ENCODE measurements around the gene ZNF83.

Gene ZNF83

GRCh38 chr19:52665027-52665426, 26.9 kb upstream of the ZNF83 start:
- Histone ChIP-seq H3K36me3 (ENCODE audit: control insufficient read depth, low read depth, low read length) (no peaks in the 10 kb centered on the region), H3K27ac (ENCODE audit: low read length) (no peak overlapping the region), H3K9ac (ENCODE audit: low read length) (no peak overlapping the region), H3K9me3 (ENCODE audit: control insufficient read depth, low read depth, low read length) (no peaks in the 10 kb centered on the region), H3K27me3 (ENCODE audit: control insufficient read depth, insufficient read depth, low read length) (no peaks in the 10 kb centered on the region), H3K4me3 (ENCODE audit: low read length) (no peak overlapping the region), H3K4me1 (ENCODE audit: control insufficient read depth, low read depth, low read length) (peaks cover 13% of the 10 kb centered on the region)

DNA sequence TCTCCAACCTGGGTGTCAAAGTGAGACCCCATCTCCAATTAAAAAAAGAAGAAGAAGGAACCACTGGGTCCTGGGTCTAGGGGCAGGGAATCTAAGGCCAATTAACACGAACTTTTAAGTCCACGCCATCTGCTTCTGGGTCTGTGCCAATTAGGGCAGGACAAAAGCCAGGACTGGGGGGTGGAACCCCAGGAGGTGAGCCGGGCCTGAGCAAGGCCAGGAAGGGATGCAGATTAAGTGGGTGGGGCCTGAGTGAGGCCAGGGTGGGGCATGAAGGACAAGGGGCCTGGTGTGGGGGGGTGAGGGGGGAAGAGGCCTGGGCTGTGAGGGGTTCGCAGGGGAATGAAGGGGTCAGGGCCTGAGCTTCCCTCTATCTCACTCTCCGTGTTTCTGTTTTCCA, 26.3 kb upstream of the ZNF83 start:
- no peaks in the 10 kb centered on the region for H3K27me3 ChIP-seq (ENCODE audit: control insufficient read depth, insufficient read depth, low read length)
- no peak overlapping the region for H3K9ac ChIP-seq (ENCODE audit: low read length)
- no peak overlapping the region for H3K4me3 ChIP-seq (ENCODE audit: low read length)
- no peaks in the 10 kb centered on the region for H3K9me3 ChIP-seq (ENCODE audit: control insufficient read depth, low read depth, low read length)
- H3K27ac ChIP-seq (ENCODE audit: low read length), result no peak overlapping the region
- H3K4me1 ChIP-seq (ENCODE audit: control insufficient read depth, low read depth, low read length), result peaks cover 12% of the 10 kb centered on the region
- no peaks in the 10 kb centered on the region for H3K36me3 ChIP-seq (ENCODE audit: control insufficient read depth, low read depth, low read length)

- Histone ChIP-seq H3K27ac (ENCODE audit: low read length) (no peak overlapping the region), H3K9ac (ENCODE audit: low read length) (no peak overlapping the region), H3K27me3 (ENCODE audit: control insufficient read depth, insufficient read depth, low read length) (no peaks in the 10 kb centered on the region), H3K9me3 (ENCODE audit: control insufficient read depth, low read depth, low read length) (no peaks in the 10 kb centered on the region), H3K4me3 (ENCODE audit: low read length) (no peak overlapping the region), H3K36me3 (ENCODE audit: control insufficient read depth, low read depth, low read length) (no peaks in the 10 kb centered on the region), H3K4me1 (ENCODE audit: control insufficient read depth, low read depth, low read length) (peaks cover 4% of the 10 kb centered on the region)
These were observed 24.5 kb upstream of the ZNF83 start for GRCh38 chr19:52662631-52663030.

DNA sequence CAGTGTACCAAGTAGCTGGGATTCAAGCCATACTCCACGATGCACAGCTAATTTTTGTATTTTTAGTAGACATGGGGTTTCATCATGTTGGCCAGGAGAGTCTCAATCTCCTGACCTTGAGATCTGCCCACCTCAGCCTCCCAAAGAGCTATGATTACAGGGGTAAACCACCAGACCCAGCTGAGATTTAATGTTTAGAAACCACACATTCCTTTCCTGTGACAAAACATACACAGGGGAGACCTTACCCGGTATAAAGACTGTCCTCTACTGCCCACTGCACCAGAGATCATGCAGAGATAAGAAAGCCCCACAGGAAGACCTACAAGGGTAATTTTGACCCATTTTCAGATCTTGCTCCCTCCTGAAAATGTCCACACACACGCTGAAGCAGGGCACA, 22.8 kb upstream of the ZNF83 start:
- Histone ChIP-seq H3K27me3 (ENCODE audit: control insufficient read depth, insufficient read depth, low read length) (no peaks in the 10 kb centered on the region), H3K36me3 (ENCODE audit: control insufficient read depth, low read depth, low read length) (no peaks in the 10 kb centered on the region), H3K9me3 (ENCODE audit: control insufficient read depth, low read depth, low read length) (no peaks in the 10 kb centered on the region), H3K9ac (ENCODE audit: low read length) (no peak overlapping the region), H3K4me1 (ENCODE audit: control insufficient read depth, low read depth, low read length) (peaks cover 4% of the 10 kb centered on the region), H3K27ac (ENCODE audit: low read length) (no peak overlapping the region), H3K4me3 (ENCODE audit: low read length) (no peak overlapping the region)

GRCh38 chr19:52659013-52659412, 20.9 kb upstream of the ZNF83 start:
- Histone ChIP-seq H3K4me1 (ENCODE audit: control insufficient read depth, low read depth, low read length) (no peaks in the 10 kb centered on the region), H3K9me3 (ENCODE audit: control insufficient read depth, low read depth, low read length) (no peaks in the 10 kb centered on the region), H3K9ac (ENCODE audit: low read length) (no peak overlapping the region), H3K27me3 (ENCODE audit: control insufficient read depth, insufficient read depth, low read length) (no peaks in the 10 kb centered on the region), H3K4me3 (ENCODE audit: low read length) (no peak overlapping the region), H3K27ac (ENCODE audit: low read length) (no peak overlapping the region), H3K36me3 (ENCODE audit: control insufficient read depth, low read depth, low read length) (peaks cover under 1% of the 10 kb centered on the region)

DNA sequence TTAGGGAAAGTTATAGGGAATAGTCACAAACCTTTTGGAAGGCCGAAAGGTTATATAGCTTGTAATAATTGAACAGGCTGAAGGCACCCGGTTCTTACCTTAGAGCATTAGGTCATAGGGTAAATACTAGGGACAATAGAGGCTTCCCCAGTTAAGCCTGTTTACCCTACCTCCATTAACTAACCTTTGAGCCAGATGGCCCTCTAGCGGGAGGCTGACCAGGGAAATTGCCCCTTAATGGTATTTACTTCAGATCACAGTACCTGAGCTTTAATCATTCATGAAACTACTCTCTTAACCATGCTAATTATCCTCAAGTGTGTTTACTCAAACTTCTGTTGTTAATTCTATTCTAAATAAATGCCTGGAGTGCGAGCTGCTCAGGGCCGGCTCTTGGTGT, 20.4 kb upstream of the ZNF83 start:
- Histone ChIP-seq H3K4me3 (ENCODE audit: low read length) (no peak overlapping the region), H3K4me1 (ENCODE audit: control insufficient read depth, low read depth, low read length) (no peaks in the 10 kb centered on the region), H3K36me3 (ENCODE audit: control insufficient read depth, low read depth, low read length) (peaks cover 5% of the 10 kb centered on the region), H3K27me3 (ENCODE audit: control insufficient read depth, insufficient read depth, low read length) (no peaks in the 10 kb centered on the region), H3K9ac (ENCODE audit: low read length) (no peak overlapping the region), H3K9me3 (ENCODE audit: control insufficient read depth, low read depth, low read length) (no peaks in the 10 kb centered on the region), H3K27ac (ENCODE audit: low read length) (no peak overlapping the region)

DNA sequence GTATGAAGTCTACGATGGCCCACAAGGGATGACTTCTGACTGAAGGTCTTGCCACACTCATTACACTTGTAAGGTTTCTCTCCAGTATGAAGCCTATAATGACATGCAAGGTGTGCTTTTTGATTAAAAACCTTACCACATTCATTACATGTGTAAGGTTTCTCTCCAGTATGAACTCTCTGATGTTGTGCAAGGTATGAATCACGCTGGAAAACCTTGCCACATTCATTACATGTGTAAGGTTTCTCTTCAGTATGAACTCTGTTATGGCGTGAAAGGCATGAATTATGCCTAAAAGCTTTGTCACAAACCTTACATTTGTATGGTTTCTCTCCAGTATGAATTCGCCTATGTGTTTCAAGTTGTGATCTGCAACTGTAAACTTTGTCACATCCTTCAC, 15.0 kb upstream of the ZNF83 start:
- Histone ChIP-seq H3K27me3 (ENCODE audit: control insufficient read depth, insufficient read depth, low read length) (no peaks in the 10 kb centered on the region), H3K27ac (ENCODE audit: low read length) (no peak overlapping the region), H3K36me3 (ENCODE audit: control insufficient read depth, low read depth, low read length) (peaks cover 26% of the 10 kb centered on the region), H3K9ac (ENCODE audit: low read length) (no peak overlapping the region), H3K4me1 (ENCODE audit: control insufficient read depth, low read depth, low read length) (no peaks in the 10 kb centered on the region), H3K4me3 (ENCODE audit: low read length) (no peak overlapping the region), H3K9me3 (ENCODE audit: control insufficient read depth, low read depth, low read length) (no peaks in the 10 kb centered on the region)

DNA sequence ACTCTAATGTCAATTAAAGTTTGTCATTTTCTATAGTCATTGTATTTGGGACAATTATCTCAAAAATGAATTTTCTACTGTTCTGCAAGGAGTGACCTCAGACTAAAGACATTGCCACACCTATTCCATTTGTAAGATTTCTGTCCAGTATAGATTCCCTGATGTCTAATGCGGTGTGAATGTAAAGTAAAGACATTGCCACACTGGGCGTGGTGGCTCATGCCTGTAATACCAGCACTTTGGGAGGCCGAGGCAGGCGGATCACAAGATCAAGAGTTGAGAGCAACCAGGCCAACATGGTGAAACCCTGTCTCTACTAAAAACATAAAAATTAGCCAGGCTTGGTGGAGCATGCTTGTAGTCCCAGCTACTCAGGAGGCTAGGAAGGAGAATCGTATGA, 13.8 kb upstream of the ZNF83 start:
- H3K27me3 ChIP-seq (ENCODE audit: control insufficient read depth, insufficient read depth, low read length), result no peaks in the 10 kb centered on the region
- no peak overlapping the region for H3K9ac ChIP-seq (ENCODE audit: low read length)
- no peak overlapping the region for H3K4me3 ChIP-seq (ENCODE audit: low read length)
- no peaks in the 10 kb centered on the region for H3K4me1 ChIP-seq (ENCODE audit: control insufficient read depth, low read depth, low read length)
- no peak overlapping the region for H3K27ac ChIP-seq (ENCODE audit: low read length)
- H3K9me3 ChIP-seq (ENCODE audit: control insufficient read depth, low read depth, low read length), result no peaks in the 10 kb centered on the region
- H3K36me3 ChIP-seq (ENCODE audit: control insufficient read depth, low read depth, low read length), result peaks cover 26% of the 10 kb centered on the region

DNA sequence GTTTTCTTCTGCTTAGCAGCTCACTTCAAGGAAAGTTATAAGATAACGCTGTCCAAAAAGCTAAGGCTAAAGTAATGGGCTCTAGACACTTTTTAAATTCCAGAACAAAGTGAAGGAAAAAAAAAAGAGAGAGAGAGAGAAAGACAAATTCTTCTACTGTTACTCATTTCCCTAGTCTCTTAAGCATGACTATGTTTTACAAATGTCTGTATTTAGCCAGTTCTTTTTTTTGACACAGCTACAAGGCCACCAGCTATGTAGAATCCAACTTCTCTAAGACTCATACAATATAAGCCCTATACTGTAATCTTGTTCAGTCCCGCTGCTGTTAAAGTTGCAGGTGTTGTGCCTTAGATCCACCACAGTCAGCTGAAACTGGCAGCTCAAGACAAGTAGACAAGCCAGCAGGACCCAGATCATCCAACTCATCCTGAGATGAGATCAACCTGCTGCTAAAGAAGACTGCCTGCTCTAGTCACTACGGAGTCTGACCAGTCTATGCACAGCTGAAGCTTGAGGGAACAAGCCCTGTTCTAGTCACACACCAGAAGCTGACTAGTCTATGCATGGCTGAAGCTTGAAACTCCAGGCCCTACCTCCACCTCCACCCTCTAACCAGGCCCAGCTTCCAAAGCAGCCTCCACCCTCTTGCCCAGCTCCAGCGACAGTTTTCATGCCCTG, 10.3 kb upstream of the ZNF83 start:
- no peaks in the 10 kb centered on the region for H3K27me3 ChIP-seq (ENCODE audit: control insufficient read depth, insufficient read depth, low read length)
- H3K27ac ChIP-seq (ENCODE audit: low read length), result no peak overlapping the region
- H3K4me3 ChIP-seq (ENCODE audit: low read length), result no peak overlapping the region
- no peaks in the 10 kb centered on the region for H3K4me1 ChIP-seq (ENCODE audit: control insufficient read depth, low read depth, low read length)
- H3K9ac ChIP-seq (ENCODE audit: low read length), result no peak overlapping the region
- H3K36me3 ChIP-seq (ENCODE audit: control insufficient read depth, low read depth, low read length), result peaks cover 20% of the 10 kb centered on the region
- H3K9me3 ChIP-seq (ENCODE audit: control insufficient read depth, low read depth, low read length), result no peaks in the 10 kb centered on the region

DNA sequence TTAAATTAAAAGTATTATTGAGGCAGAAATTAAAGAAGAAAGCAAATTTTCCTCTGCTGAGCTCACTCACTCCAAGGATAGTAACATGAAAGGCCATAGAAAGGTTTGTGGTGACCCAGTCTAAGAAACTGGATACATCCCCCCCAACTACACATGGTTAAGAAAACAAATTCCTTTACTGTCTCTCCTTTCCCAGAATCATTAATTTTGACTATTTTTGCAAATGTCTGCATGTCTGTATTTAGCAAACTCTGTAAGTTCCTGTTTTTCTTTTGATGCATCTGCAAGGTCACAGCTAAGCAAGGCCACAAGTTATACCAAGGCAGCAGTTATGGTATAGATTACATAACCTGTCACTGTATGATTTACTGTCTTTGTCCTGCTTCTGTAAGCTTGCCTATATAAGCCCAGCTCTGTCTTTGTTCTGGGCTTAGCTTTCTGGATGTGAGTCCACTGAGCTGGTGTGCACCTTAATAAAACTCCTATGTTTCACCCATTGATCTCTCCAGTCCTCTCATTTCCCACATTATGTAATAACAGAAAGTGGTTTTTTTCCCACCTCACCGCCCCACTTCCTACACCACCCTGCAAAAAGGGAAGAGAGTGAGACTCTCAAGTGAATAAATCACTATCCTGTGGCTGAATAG, 8.5 kb upstream of the ZNF83 start:
- peaks cover 5% of the 10 kb centered on the region for H3K36me3 ChIP-seq (ENCODE audit: control insufficient read depth, low read depth, low read length)
- no peak overlapping the region for H3K4me3 ChIP-seq (ENCODE audit: low read length)

DNA sequence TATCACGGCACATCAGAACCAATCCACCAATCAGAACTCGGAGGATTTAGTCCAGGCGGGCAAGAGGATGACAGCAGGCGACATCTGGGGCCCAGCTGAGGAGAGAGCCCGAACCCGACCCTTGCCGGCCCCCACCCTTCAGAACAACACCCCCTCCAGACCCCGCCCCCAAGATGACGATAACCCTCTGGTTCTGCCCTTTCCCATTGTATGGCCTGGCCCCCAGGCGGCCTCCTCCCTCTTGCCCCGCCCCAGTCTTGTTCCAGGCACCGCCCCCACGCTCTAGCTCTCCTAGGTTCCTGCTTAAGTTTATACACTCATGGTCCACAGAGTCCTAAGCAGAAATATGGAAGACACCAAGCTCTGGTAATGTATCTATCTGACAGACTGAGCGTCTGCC, 2.8 kb upstream of the ZNF83 start:
- H3K9me3 ChIP-seq (ENCODE audit: control insufficient read depth, low read depth, low read length), result no peaks in the 10 kb centered on the region
- H3K36me3 ChIP-seq (ENCODE audit: control insufficient read depth, low read depth, low read length), result no peaks in the 10 kb centered on the region
- no peak overlapping the region for H3K4me3 ChIP-seq (ENCODE audit: low read length)
- H3K9ac ChIP-seq (ENCODE audit: low read length), result no peak overlapping the region
- no peak overlapping the region for H3K27ac ChIP-seq (ENCODE audit: low read length)
- H3K4me1 ChIP-seq (ENCODE audit: control insufficient read depth, low read depth, low read length), result peaks cover 5% of the 10 kb centered on the region
- peaks cover 21% of the 10 kb centered on the region for H3K27me3 ChIP-seq (ENCODE audit: control insufficient read depth, insufficient read depth, low read length)

More for the DNA sequence above, 8.5 kb upstream of the ZNF83 start:
- Histone ChIP-seq H3K9ac (ENCODE audit: low read length) (no peak overlapping the region), H3K27me3 (ENCODE audit: control insufficient read depth, insufficient read depth, low read length) (no peaks in the 10 kb centered on the region), H3K4me1 (ENCODE audit: control insufficient read depth, low read depth, low read length) (no peaks in the 10 kb centered on the region), H3K27ac (ENCODE audit: low read length) (no peak overlapping the region), H3K9me3 (ENCODE audit: control insufficient read depth, low read depth, low read length) (no peaks in the 10 kb centered on the region)

GRCh38 chr19:52639996-52640395, 1.8 kb upstream of the ZNF83 start:
- Histone ChIP-seq H3K27me3 (ENCODE audit: control insufficient read depth, insufficient read depth, low read length) (peaks cover 21% of the 10 kb centered on the region), H3K4me1 (ENCODE audit: control insufficient read depth, low read depth, low read length) (peaks cover 5% of the 10 kb centered on the region), H3K9me3 (ENCODE audit: control insufficient read depth, low read depth, low read length) (no peaks in the 10 kb centered on the region), H3K36me3 (ENCODE audit: control insufficient read depth, low read depth, low read length) (no peaks in the 10 kb centered on the region), H3K9ac (ENCODE audit: low read length) (no peak overlapping the region), H3K27ac (ENCODE audit: low read length) (no peak overlapping the region), H3K4me3 (ENCODE audit: low read length) (no peak overlapping the region)
